IPS-NIHi7 (cell line): ENCODE measurements around the gene DYNC1I1.

Source experiments
- DNase-seq: peaks from one replicate; pipeline ENCODE4 v3.0.0; 2012; ENCODE audit warnings: mixed read lengths; ENCODE audit errors: extremely low spot score

The DYNC1I1 gene

GRCh38 chr7:95859429-95859828, 87.1 kb downstream of the DYNC1I1 start:
- DNase-seq = peak; percentile 43

GRCh38 chr7:95861041-95861440, 88.7 kb downstream of the DYNC1I1 start:
- DNase-seq = no peak

- DNase-seq = no peak
These were observed 91.3 kb downstream of the DYNC1I1 start for GRCh38 chr7:95863623-95864022.

GRCh38 chr7:95865716-95866371, 93.5 kb downstream of the DYNC1I1 start:
- peak; percentile 46 for DNase-seq

GRCh38 chr7:95867309-95867708, 95.0 kb downstream of the DYNC1I1 start:
- DNase-seq = no peak

GRCh38 chr7:95871075-95871848, 98.9 kb downstream of the DYNC1I1 start:
- peak; percentile 69 for DNase-seq

GRCh38 chr7:95871896-95872295, 99.5 kb downstream of the DYNC1I1 start:
- no peak for DNase-seq

GRCh38 chr7:95874129-95874528, 101.8 kb downstream of the DYNC1I1 start:
- no peak for DNase-seq

- no peak for DNase-seq
These were observed 102.3 kb downstream of the DYNC1I1 start for GRCh38 chr7:95874541-95875265.

- no peak for DNase-seq
These were observed 103.2 kb downstream of the DYNC1I1 start for GRCh38 chr7:95875519-95875918.

GRCh38 chr7:95878677-95879076, 106.3 kb downstream of the DYNC1I1 start:
- DNase-seq = no peak

- DNase-seq = no peak
These were observed 109.2 kb downstream of the DYNC1I1 start for GRCh38 chr7:95881597-95881996.

- no peak for DNase-seq
These were observed 110.9 kb downstream of the DYNC1I1 start for GRCh38 chr7:95883217-95883616.

- DNase-seq = no peak
These were observed 114.2 kb downstream of the DYNC1I1 start for GRCh38 chr7:95886501-95887090.

GRCh38 chr7:95893484-95893883, 121.1 kb downstream of the DYNC1I1 start:
- no peak for DNase-seq

- no peak for DNase-seq
These were observed 125.3 kb downstream of the DYNC1I1 start for GRCh38 chr7:95897557-95898251.

- DNase-seq = peak; percentile 65
These were observed 127.7 kb downstream of the DYNC1I1 start for GRCh38 chr7:95899919-95900513.

- DNase-seq = no peak
These were observed 128.7 kb downstream of the DYNC1I1 start for GRCh38 chr7:95901006-95901405.

- DNase-seq = no peak
These were observed 131.7 kb downstream of the DYNC1I1 start for GRCh38 chr7:95904099-95904498.

- DNase-seq = peak; percentile 41
These were observed 132.8 kb downstream of the DYNC1I1 start for GRCh38 chr7:95905167-95905566.

GRCh38 chr7:95906851-95907250, 134.5 kb downstream of the DYNC1I1 start:
- DNase-seq = no peak
